K562 (cell line): ENCODE data around the gene TPSG1. TPM values are rescaled to one million over a fixed set of nuclear protein-coding genes. Genes with fewer than 3 reads are reported as not detected.

Experiments used
- C11orf30 ChIP-seq: fragments of 450-650 bp; IDR thresholded peaks from 2 replicates; pipeline ENCODE4 v1.6.1; 2016; ENCODE audit warnings: low read depth, mild to moderate bottlenecking
- CREB3L1 ChIP-seq: fragments of 450-650 bp; IDR thresholded peaks from 2 replicates; pipeline ENCODE4 v1.6.1; 2014; ENCODE audit warnings: low read depth, mild to moderate bottlenecking, moderate library complexity, borderline replicate concordance
- EWSR1 ChIP-seq: fragments of 450-650 bp; IDR thresholded peaks from 2 replicates; pipeline ENCODE4 v1.6.1; 2018; ENCODE audit warnings: borderline replicate concordance, mild to moderate bottlenecking, low read depth, moderate library complexity; ENCODE audit not compliant: partially characterized antibody
- FOXO4 ChIP-seq: fragments of 450-650 bp; formaldehyde crosslinking; IDR thresholded peaks from 2 replicates; pipeline ENCODE4 v1.4.0; 2020; ENCODE audit warnings: mild to moderate bottlenecking, moderate library complexity
- HNRNPK ChIP-seq: fragments of 200-400 bp; formaldehyde crosslinking; IDR thresholded peaks from one replicate; pipeline ENCODE4 v1.6.1; 2018; ENCODE audit warnings: mild to moderate bottlenecking, low read depth, low read length; ENCODE audit not compliant: poor library complexity, severe bottlenecking
- NCOA1 ChIP-seq: fragments of 450-650 bp; IDR thresholded peaks from 2 replicates; pipeline ENCODE4 v1.6.1; 2016; ENCODE audit warnings: low read depth
- NKRF ChIP-seq: fragments of 450-650 bp; IDR thresholded peaks from 2 replicates; pipeline ENCODE4 v1.6.1; 2016; ENCODE audit warnings: borderline replicate concordance
- NR3C1 ChIP-seq: sonication (generic); formaldehyde crosslinking; IDR thresholded peaks from 2 replicates; pipeline ENCODE4 v1.8.1; 2022; ENCODE audit warnings: missing genetic modification reagents
- POU5F1 ChIP-seq: fragments of 150-350 bp; IDR thresholded peaks from 2 replicates; pipeline ENCODE4 v1.6.1; 2014; ENCODE audit warnings: borderline replicate concordance, low read length, low read depth, mild to moderate bottlenecking; ENCODE audit not compliant: partially characterized antibody
- PRMT5 ChIP-seq: sonication (generic); formaldehyde crosslinking; IDR thresholded peaks from 2 replicates; pipeline ENCODE4 v1.5.0; 2020; ENCODE audit warnings: missing genetic modification reagents
- PTBP1 ChIP-seq: fragments of 200-400 bp; formaldehyde crosslinking; IDR thresholded peaks from 2 replicates; pipeline ENCODE4 v1.6.1; 2017; ENCODE audit warnings: low read depth, low read length
- SMAD2 ChIP-seq: fragments of 150-350 bp; IDR thresholded peaks from 2 replicates; pipeline ENCODE4 v1.6.1; 2014; ENCODE audit warnings: low read depth, mild to moderate bottlenecking, low read length
- TAL1 ChIP-seq: fragments of 450-650 bp; IDR thresholded peaks from 2 replicates; pipeline ENCODE4 v1.6.1; 2016; ENCODE audit warnings: mild to moderate bottlenecking
- ZMIZ1 ChIP-seq, 2 experiments: fragments of 150-350 bp in 1 of 2; IDR thresholded peaks; 2 replicates each; pipeline ENCODE4 v1.6.1; 2012 to 2016; ENCODE audit warnings: low read depth in 2 of 2, low read length in 2 of 2, mild to moderate bottlenecking in 1 of 2, moderate library complexity in 1 of 2
- ZNF3 ChIP-seq: fragments of 250-450 bp; sonication (Bioruptor Pico); IDR thresholded peaks from 2 replicates; pipeline ENCODE4 v1.5.0; 2021; ENCODE audit warnings: mild to moderate bottlenecking, moderate library complexity
- ZNF740 ChIP-seq, 3 experiments: fragments of 200-800 bp in 1 of 3; sonication (Bioruptor generic) in 1 of 3; sonication (generic) in 1 of 3; formaldehyde crosslinking in 1 of 3; IDR thresholded peaks; 2 replicates each; pipeline versions ENCODE4 v1.6.1 to v1.8.0; 2016 to 2022; ENCODE audit warnings: mild to moderate bottlenecking in 2 of 3, missing compliant biosample characterization in 2 of 3, missing genetic modification characterization in 2 of 3, missing genetic modification reagents in 1 of 3
- ZNF785 ChIP-seq: fragments of 250-450 bp; sonication (Bioruptor Pico); IDR thresholded peaks from 2 replicates; pipeline ENCODE4 v1.4.0; 2020; ENCODE audit warnings: mild to moderate bottlenecking
- polyA plus RNA-seq, 8 experiments: library from polyadenylated mRNA; depleted of rRNA in 4 of 8; stranded (reverse) in 5 of 8; unstranded in 3 of 8; fragments of >200 nt; fragmentation: Nextera tagmentation in 2 of 8; fragmentation: Illumina TruSeq in 1 of 8; extraction: Ambion mirVana in 2 of 8; extraction: Trizol in 1 of 8; gene quantifications; 2 replicates each; pipeline versions ENCODE4 v1.2.1 to v1.2.3, GENCODE V29; 2011 to 2014; ENCODE audit warnings: inconsistent platforms in 1 of 8, missing spikeins in 1 of 8
- total RNA-seq, 7 experiments: library from RNA; depleted of rRNA in 6 of 7; stranded (reverse); fragments of >200 nt in 6 of 7; fragmentation: Illumina TruSeq in 2 of 7; extraction: Trizol in 2 of 7; gene quantifications; 2 replicates each; pipeline versions ENCODE4 v1.2.1 to v1.2.3, GENCODE V29; 2011 to 2021; ENCODE audit warnings: low replicate concordance in 1 of 7

Gene TPSG1
- total and polyA plus RNA-seq, 9 of the 15 experiments (the other 6 are each of a cell fraction or from before 2014, with no cell fraction given), result not detected

- no peak for TF ChIP-seq TAL1
- no peak for TF ChIP-seq NCOA1
- no peak for TF ChIP-seq FOXO4 (CRISPR knock-in tag)
- TF ChIP-seq C11orf30, result peak; percentile 75
- TF ChIP-seq CREB3L1, result no peak
- TF ChIP-seq PTBP1, result no peak
- no peak for TF ChIP-seq EWSR1
- no peak for TF ChIP-seq ZMIZ1 (IDR thresholded peaks at IDR 0.05; ENCODE audit: low read depth in 2 of 2, low read length in 2 of 2)
- TF ChIP-seq POU5F1, result no peak
- no peak for TF ChIP-seq SMAD2
- peak; percentile 88; the same call in 1 of the 2 replicates for TF ChIP-seq NR3C1
- TF ChIP-seq HNRNPK, result no peak
- TF ChIP-seq ZNF740 (CRISPR knock-in tag; IDR thresholded peaks at IDR 0.05), result no peak
- no peak for TF ChIP-seq ZNF740 (tag; IDR thresholded peaks at IDR 0.05)
- no peak for TF ChIP-seq ZNF3 (CRISPR knock-in tag)
- no peak for TF ChIP-seq NKRF
- no peak for TF ChIP-seq ZNF785 (CRISPR knock-in tag)
- TF ChIP-seq PRMT5, result peak; percentile 96
Observed at GRCh38 chr16:1188432-1189189, 36.5 kb downstream of the TPSG1 start (continued).
